NT2/D1 (cell line): Measurements from ENCODE around the gene LRRC36.
"Not testable (repeated sequence)": the region's sequence is repeated elsewhere in the genome, so short reads cannot be mapped to it uniquely, and the experiment has no call there.

Source experiments
- DNase-seq: peaks from one replicate; pipeline ENCODE4 v3.0.0-alpha.2; 2011; ENCODE audit warnings: low read depth, low spot score
- H3K27me3 ChIP-seq: 2 replicates; pipeline ENCODE4 v1.6.0; 2011; ENCODE audit warnings: mild to moderate bottlenecking; ENCODE audit not compliant: insufficient read length, insufficient read depth
- H3K36me3 ChIP-seq: 2 replicates; pipeline ENCODE4 v1.6.1; 2011; ENCODE audit warnings: mild to moderate bottlenecking, low read length, mixed read lengths; ENCODE audit not compliant: insufficient read depth, insufficient read length
- H3K4me1 ChIP-seq: 2 replicates; pipeline ENCODE4 v1.5.1; 2011; ENCODE audit not compliant: insufficient read depth, insufficient read length
- H3K4me3 ChIP-seq: 2 replicates; pipeline ENCODE4 v1.5.1; 2011; ENCODE audit warnings: low read depth; ENCODE audit not compliant: insufficient read length
- H3K9ac ChIP-seq: 2 replicates; pipeline ENCODE4 v1.6.0; 2011; ENCODE audit warnings: low read depth; ENCODE audit not compliant: insufficient read length
- H3K9me3 ChIP-seq: 2 replicates; pipeline ENCODE4 v1.5.1; 2011; ENCODE audit warnings: mild to moderate bottlenecking, low read length; ENCODE audit not compliant: insufficient read depth
- SUZ12 ChIP-seq: IDR thresholded peaks from 2 replicates; pipeline ENCODE4 v1.6.1; 2011; ENCODE audit not compliant: insufficient read length, insufficient read depth; ENCODE audit errors: extremely low read depth
- YY1 ChIP-seq: IDR thresholded peaks from 2 replicates; pipeline ENCODE4 v1.6.1; 2011; ENCODE audit not compliant: insufficient read length, insufficient read depth
- ZNF274 ChIP-seq: IDR thresholded peaks from 2 replicates; pipeline ENCODE4 v1.6.1; 2011; ENCODE audit warnings: mild to moderate bottlenecking, low read depth, low read length

LRRC36 gene

GRCh38 chr16:67350324-67350723, 23.7 kb downstream of the LRRC36 start:
- no peaks in the 10 kb centered on the region for H3K36me3 ChIP-seq
- no peak for DNase-seq
- no peak for TF ChIP-seq YY1
- TF ChIP-seq SUZ12 = no peak
- no peak for TF ChIP-seq ZNF274

GRCh38 chr16:67352463-67352862, 25.8 kb downstream of the LRRC36 start:
- not testable (repeated sequence) for H3K4me1 ChIP-seq, DNase-seq, H3K9ac ChIP-seq, H3K36me3 ChIP-seq, H3K9me3 ChIP-seq, H3K4me3 ChIP-seq, H3K27me3 ChIP-seq

More at GRCh38 chr16:67350324-67350723, 23.7 kb downstream of the LRRC36 start:
- Histone ChIP-seq H3K9ac (no peak overlapping the region), H3K9me3 (no peaks in the 10 kb centered on the region), H3K4me1 (no peaks in the 10 kb centered on the region), H3K4me3 (no peak overlapping the region), H3K27me3 (peaks cover 2% of the 10 kb centered on the region)

DNA sequence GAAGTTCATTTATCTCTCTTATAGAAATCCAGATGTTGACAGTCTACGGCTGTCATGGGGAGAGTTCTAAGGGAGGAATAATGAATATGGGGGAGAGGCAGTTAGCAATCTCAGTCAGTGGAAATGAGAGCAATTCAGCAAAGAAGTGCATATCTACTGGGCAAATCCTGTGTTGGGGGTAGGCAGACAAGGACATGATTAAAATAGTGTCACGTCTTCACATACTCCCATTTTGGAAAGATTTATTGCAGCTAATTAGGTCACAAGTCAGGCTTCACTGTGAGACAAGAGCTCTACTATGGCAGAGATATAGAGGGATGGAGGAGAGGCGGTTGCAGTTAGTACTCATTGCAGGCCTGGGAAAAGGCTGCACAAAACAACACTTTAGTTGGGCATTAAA, 29.8 kb downstream of the LRRC36 start:
- no peaks in the 10 kb centered on the region for H3K4me1 ChIP-seq
- H3K36me3 ChIP-seq = no peaks in the 10 kb centered on the region

GRCh38 chr16:67357561-67357960, 30.9 kb downstream of the LRRC36 start:
- H3K4me1 ChIP-seq = no peaks in the 10 kb centered on the region
- H3K27me3 ChIP-seq = peaks cover 4% of the 10 kb centered on the region
- no peak for DNase-seq
- no peak for TF ChIP-seq YY1
- no peak for TF ChIP-seq SUZ12
- TF ChIP-seq ZNF274 = no peak
- H3K4me3 ChIP-seq = no peak overlapping the region
- no peaks in the 10 kb centered on the region for H3K9me3 ChIP-seq
- no peaks in the 10 kb centered on the region for H3K36me3 ChIP-seq
- no peak overlapping the region for H3K9ac ChIP-seq

More for the DNA sequence above, 29.8 kb downstream of the LRRC36 start:
- Histone ChIP-seq H3K27me3 (peaks cover 4% of the 10 kb centered on the region), H3K9me3 (no peaks in the 10 kb centered on the region), H3K9ac (no peak overlapping the region), H3K4me3 (no peak overlapping the region)
- no peak for DNase-seq
- TF ChIP-seq SUZ12 (no peak), YY1 (no peak), ZNF274 (no peak)

DNA sequence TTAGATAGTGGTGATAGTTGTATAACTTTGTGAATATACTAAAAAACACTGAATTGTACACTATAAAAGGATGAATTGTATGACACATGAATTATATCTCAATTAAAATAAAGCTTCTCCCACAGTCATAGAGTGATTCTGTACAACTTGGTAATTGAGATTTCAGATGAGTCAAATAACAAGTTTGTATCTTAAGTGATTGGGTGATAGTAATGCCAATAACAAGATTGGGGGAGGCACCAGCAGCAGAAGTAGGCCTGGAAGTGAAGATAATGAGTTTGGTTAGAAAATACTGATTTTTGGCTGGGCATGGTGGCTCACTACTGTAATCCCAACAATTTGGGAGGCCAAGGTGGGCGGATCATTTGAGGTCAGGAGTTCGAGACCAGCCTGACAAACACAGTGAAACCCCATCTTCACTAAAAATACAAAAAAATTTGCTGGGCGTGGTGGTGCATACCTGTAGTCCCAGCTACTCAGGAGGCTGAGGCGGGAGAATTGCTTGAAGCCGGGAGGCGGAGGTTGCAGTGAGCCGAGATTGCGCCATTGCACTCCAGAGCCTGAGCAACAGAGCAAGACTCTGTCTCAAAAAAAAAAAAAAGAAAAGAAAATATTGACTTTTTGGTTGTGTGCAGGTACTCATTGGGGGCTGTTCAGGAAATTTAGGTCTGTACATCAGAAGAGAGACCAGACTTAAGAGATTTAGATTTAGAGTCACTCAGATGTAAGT, 33.1 kb downstream of the LRRC36 start:
- not testable (repeated sequence) for H3K4me3 ChIP-seq, H3K9ac ChIP-seq, H3K4me1 ChIP-seq, H3K36me3 ChIP-seq, H3K27me3 ChIP-seq, DNase-seq, H3K9me3 ChIP-seq

- Histone ChIP-seq H3K4me3 (no peak overlapping the region), H3K9ac (no peak overlapping the region), H3K36me3 (no peaks in the 10 kb centered on the region), H3K9me3 (no peaks in the 10 kb centered on the region), H3K27me3 (no peaks in the 10 kb centered on the region), H3K4me1 (no peaks in the 10 kb centered on the region)
- DNase-seq = no peak
- TF ChIP-seq ZNF274 (no peak), SUZ12 (no peak), YY1 (no peak)
Observed at GRCh38 chr16:67361038-67361437, 34.4 kb downstream of the LRRC36 start.

DNA sequence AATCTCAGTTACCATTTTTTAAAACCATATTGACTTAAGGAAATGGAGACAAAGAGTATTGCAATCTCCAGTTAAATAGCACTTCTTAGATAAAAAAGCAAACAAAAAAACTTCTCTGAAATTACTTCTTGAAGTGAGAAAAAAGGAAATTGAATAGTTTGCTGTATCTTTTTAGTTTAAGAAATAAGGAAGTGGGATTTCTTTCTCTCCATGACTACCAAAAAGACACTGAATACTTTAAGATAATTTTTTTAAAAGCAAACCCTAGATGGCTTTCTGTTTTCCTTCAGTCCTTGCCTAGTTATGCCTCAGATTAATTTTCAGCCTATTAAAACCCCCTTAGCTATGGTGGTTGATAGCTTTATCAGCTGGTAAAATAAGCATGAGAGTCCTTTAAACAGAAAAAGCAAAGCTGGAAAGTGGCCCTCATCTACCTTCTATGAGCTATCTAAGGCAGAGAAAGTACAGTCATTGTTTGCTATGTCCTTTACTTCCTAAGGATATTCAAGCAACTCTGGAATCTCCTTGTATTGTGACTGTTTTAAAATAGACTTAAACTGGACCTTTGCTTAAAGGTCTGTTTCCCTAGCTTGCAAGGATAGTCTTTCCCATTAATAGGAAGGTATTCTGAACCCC, 38.1 kb downstream of the LRRC36 start:
- Histone ChIP-seq H3K27me3 (no peaks in the 10 kb centered on the region), H3K36me3 (no peaks in the 10 kb centered on the region), H3K9me3 (no peaks in the 10 kb centered on the region), H3K4me3 (no peak overlapping the region), H3K9ac (no peak overlapping the region), H3K4me1 (no peaks in the 10 kb centered on the region)
- DNase-seq = no peak
- TF ChIP-seq SUZ12 (no peak), YY1 (no peak), ZNF274 (no peak)

- no peak for DNase-seq
- Histone ChIP-seq H3K4me3 (no peak overlapping the region), H3K9ac (no peak overlapping the region), H3K36me3 (no peaks in the 10 kb centered on the region), H3K4me1 (no peaks in the 10 kb centered on the region), H3K27me3 (peaks cover 4% of the 10 kb centered on the region), H3K9me3 (no peaks in the 10 kb centered on the region)
- TF ChIP-seq SUZ12 (no peak), ZNF274 (no peak), YY1 (no peak)
Observed at GRCh38 chr16:67370661-67371060, 44.0 kb downstream of the LRRC36 start.
